ENCODE data around the gene SMCO3.
A peak's percentile ranks its signal among the peaks of the same experiment; 100 is the strongest.
"Not testable (repeated sequence)": the region's sequence is repeated elsewhere in the genome, so short reads cannot be mapped to it uniquely, and the experiment has no call there.

Gene SMCO3

DNA sequence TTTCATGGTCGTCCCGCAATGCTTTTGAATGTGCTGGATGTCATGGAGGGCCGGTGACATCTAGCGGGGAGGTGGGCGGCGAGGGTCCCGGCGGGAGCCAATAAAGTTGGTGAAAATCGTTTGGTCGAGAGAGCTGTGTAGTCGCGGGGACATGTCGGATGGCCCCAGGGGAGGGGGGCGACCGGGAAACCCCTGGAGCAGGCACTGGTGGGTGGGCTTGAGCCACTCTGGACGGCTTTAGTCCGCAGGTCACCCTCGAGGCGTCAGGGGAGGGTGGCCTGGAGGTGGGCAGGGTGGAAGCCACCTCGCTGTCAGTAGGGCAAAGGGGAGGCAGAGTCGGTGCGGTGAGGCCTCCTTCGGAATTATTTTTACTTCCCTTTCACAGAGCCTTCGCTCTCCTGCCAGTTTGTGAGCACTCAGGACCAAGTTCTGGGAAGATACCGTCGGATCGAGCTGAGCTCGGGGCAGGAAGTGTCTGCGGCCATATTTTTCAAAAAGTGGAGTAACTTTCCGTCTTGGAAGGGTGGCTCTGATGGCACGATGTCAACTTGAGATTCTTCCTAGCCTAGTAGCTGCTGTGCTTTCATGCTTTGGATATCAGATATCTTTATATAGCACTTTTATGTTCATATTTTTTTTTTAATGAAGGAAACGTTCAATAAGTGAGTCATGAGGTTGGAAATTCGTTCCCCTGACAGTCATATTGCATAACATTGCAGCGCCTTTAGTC, 38.9 kb downstream of the SMCO3 start:
- DNase-seq (ENCODE audit: low read depth), result no peak

DNA sequence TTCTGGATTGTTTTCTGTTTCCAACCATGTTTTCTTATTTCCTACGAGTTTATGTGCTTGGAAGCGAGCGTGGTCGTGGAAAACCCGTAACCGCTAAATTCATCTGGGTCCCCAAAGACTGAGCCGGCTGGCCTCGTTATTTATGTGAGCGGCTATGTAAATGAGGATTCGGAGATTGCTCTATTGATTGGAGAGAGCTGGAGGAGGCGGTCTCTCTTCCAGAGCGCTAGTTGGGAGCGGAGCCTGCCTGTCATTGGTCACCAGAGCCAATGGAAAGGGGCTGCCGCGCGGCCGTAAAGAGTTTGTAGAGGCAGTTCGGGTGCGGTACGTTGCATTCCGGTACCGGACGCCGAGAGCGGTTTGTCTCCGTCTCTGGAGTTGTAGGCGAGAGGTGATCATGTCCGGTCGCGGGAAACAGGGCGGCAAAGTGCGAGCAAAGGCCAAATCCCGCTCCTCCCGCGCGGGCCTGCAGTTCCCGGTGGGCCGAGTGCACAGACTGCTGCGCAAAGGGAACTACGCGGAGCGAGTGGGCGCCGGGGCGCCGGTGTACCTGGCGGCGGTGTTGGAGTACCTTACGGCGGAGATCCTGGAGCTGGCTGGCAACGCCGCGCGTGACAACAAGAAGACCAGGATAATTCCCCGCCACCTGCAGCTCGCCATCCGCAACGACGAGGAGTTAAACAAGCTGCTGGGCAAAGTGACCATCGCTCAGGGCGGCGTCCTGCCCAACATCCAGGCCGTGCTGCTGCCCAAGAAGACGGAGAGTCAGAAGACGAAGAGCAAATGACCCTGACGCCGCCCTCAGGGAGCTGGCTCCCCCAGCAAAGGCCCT, 39.7 kb downstream of the SMCO3 start:
- DNase-seq (ENCODE audit: low read depth), result peak; percentile 69

DNA sequence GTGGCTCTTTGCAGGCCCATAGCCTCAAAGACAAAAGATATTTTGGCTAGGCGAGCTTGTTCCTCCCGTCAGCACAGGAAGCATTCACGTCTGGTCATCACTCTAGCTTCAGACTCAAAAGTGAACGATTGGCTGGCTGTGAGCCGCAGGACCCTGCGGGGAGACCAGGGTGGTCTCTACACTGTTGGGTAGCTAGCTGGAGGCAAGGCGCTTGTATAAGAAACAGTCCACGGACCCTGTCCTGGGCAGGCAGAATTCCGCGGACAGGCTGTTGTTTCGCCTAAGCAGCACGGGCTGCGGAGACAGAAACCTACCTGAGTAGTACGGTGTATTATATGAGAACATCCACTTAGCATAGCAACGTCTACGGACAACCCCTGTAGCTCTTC, 40.3 kb downstream of the SMCO3 start:
- DNase-seq (ENCODE audit: low read depth), result peak; percentile 23

DNA sequence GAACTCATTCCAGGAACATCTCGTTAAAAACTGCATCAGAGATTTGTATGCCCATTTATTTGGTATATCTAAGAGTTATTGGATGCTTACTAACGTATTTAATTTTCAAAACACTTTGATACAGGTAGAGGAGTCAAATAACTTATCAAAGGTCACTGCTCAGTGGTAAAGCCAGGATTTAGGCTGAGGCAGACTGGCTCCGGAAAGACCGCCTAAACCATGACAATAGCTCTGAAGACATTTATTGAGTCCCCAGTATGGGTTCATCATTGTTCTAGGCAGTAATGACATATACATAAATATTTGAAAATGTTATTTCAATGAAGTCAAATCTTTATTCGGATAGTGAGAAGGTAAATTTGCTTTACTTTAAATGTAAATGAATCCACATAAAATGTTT, 41.0 kb downstream of the SMCO3 start:
- DNase-seq (ENCODE audit: low read depth), result no peak

DNA sequence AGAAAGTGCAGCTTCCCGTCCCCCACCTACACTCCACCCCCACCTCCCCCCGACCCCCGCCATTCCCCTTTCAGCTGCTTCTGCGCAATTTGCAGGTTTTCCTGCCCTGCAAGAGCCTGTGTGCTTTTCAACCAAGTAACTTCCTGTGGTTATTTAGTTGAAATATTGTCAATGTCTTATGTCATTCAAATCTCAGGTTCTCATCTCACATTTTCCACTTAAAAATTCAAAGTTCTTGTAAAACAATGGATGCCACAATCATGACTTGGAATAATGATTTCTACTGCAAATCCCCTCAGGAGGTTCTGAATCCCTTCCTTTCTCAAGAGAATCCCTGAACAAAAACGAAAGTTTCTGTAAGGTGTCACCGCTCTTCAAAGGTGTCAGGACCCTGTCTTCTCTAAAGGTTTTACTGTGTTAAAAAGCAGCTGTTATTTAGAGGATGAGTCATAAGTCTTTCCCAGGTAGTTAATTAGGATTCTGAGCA, 42.3 kb downstream of the SMCO3 start:
- DNase-seq (ENCODE audit: low read depth), result peak; percentile 36

DNA sequence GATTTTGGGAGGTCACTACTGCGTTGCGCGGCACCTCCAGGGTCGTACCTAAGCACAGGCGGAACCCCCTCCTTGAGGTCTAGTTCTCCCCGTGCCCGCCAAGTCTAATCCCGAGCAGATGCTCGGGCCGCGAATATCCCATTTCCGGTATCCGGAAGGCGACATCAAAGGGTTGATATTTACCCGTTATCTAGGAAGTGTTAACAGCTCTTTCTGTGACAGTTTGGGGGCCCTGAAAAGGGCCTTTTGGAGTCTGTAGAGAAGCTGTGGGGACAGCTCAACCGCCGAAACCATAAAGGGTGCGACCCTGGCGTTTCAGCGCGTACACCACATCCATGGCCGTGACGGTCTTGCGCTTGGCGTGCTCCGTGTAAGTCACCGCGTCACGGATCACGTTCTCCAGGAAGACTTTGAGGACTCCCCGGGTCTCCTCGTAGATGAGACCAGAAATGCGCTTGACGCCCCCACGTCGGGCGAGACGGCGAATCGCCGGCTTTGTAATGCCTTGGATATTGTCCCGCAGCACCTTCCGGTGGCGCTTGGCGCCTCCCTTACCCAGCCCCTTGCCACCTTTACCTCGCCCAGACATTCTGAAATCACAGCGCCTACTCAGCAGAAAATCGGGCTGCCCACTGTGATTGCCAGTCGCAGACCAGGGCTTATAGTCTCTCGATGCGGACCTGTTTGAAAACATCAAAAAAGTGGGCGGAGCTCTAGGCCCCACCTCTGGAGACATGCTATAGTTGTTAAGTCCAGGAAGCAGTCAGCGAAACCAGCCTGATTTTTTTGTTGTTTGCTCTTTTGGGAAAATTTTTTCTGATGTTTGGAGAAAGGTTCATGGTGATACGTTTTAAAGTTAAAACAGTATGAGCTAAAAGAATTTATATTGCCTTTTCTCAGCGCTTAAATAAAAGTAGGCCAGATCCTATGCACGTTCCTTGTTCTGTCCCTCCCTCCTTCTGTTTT, 43.2 kb downstream of the SMCO3 start:
- peak; percentile 91 for DNase-seq (ENCODE audit: low read depth)

DNA sequence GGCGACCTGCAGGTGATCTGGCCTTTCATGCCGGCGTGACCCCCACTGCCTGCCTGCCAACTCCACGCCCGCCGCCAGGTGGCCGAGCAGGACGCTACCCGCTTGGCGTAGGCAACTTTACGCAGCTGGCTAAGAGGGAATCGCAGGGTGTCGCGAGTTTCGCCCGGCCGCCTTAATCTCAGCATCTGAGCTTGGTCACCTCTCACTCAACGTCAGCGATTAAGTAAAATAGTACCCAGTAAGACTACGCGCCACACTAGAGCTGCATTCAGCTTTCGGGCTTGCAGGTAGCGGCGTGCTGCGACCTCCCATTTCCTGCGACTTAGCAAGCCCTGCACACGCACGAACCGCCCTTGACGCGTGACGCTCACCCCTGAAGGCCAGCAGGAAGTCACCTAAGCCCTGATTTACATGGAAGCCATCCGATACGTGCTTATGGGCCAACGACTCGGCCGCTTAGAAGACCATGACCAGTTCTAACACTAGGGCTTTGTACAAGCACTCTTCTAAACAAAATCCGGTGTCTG, 44.0 kb downstream of the SMCO3 start:
- DNase-seq (ENCODE audit: low read depth), result peak; percentile 76

DNA sequence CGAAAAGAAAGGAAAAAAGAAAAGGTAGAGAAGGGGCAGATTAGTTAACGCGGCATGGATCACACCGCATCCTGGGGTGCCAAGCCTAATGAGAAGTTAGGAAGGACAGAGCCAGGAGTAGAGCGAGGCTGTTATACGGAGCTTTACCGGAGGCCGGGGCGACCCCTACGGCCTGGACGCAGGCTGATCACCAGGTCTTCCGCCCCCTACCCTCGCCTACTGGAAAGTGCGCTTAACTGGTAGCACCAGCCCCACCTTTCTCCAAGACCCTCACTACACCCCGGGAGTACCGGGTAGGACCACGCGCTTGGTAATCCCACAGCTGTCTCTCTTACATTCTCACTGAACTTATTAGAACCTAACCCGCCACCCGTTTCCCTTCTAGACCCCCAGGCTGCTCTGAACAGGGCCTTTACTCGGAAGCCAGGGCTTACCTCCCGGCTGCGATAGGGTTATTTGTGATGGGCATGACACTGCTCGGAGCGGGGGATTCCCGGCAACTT, 44.5 kb downstream of the SMCO3 start:
- no peak for DNase-seq (ENCODE audit: low read depth)

DNA sequence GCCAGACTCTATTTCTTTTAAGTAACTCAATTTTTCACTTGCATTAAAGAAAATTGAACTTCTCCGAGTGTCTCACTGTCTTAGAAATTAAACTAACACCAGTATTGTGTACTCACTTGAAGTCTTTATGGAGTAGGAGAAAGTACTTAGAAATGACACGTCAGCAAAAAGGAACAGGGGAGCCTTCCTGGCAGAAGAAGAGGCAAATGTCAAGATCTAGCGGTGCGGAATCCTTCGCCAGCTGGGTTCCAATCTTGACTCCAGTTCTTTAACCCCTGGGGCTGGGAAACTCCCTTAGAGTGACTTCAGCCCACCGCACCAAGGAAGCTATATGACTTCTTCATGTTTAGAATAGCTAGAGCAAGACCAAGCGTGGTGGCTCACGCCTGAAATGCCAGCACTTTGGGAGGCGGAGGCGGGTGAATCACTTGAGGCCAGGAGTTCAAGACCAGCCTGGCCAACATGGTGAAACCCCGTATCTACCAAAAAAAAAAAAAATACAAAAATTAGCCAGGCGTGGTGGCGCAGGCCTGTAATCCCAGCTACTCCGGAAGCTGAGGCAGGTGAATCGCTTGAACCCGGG, 45.1 kb downstream of the SMCO3 start:
- no peak for DNase-seq (ENCODE audit: low read depth)

DNA sequence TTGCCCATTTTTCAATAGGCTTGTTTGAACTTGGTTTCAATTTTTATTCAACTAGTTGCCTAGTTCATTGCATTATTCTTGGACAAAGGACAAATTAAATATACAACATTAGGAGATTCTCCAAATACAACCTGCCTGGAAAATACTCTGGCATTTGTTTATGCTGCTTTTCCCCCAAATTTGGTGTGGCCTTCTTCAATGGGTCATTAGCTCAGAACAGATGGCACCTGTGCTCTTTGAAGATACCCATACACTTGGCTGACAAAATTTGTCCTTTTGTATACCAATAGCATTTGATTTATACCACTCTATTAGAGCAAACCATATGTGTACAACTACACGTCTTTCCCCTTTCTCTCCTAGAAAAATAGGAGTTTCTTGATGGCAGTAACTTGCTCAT, 46.4 kb downstream of the SMCO3 start:
- DNase-seq (ENCODE audit: low read depth), result no peak

DNA sequence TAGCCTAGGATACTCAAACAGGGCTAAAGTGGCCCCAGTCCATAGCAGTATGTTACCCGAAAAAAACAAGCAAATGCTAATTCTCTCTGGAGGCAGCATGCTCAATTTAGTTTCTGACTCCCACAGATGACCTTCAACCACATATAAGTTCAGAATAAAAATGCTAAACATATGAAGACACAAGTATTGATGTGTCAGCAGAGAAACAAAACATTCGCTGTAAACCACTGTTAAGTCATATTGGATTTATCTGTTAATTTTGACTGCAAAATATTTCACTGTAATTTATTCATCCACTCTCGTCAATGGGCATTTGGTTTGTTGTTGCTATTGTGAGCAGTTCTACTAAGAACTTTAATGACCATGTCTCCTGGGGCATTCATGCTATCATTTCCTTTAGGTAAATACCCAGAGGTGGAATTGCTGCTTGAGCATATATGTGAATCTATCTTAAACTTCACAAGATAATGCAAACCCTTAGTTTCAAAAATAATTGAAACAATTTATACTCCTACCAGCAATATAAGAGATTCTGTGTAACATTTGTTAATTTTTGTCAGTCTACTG, 47.2 kb downstream of the SMCO3 start:
- DNase-seq (ENCODE audit: low read depth), result no peak

DNA sequence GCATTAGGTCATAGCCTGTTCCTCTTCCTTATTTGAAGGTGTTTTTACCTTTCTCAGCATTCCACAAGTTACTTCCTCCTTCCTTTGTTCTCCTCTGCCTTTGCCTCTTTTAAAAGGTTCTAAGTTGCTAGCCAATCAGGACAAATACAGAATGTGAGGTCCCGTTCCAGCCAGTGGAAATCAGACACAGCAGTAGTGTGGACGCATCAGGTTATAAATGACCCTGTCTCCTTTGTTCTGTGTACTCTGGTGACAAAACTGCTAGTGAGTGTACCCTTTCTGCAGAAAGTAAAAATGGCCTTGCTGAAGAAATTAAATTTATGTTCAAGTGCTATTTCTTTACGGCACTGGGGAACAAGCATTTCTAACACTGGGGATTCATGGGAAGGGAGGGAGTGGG, 48.0 kb downstream of the SMCO3 start:
- DNase-seq (ENCODE audit: low read depth), result not testable (repeated sequence)

DNA sequence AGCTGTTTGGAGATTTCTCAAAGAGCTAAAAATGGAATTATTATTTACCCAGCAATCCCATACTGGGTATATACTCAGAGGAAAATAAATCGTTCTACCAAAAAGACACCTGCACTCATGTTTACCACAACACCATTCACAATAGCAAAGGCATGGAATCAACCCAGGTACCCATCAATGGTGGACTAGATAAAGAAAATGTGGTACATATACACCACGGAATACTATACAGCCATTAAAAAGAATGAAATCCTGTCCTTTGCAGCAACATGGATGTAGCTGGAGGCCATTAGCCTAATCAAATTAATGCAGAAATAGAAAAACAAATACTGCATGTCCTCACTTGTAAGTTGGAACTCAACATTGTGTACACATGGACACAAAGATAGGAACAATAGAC, 48.6 kb downstream of the SMCO3 start:
- DNase-seq (ENCODE audit: low read depth), result no peak

DNA sequence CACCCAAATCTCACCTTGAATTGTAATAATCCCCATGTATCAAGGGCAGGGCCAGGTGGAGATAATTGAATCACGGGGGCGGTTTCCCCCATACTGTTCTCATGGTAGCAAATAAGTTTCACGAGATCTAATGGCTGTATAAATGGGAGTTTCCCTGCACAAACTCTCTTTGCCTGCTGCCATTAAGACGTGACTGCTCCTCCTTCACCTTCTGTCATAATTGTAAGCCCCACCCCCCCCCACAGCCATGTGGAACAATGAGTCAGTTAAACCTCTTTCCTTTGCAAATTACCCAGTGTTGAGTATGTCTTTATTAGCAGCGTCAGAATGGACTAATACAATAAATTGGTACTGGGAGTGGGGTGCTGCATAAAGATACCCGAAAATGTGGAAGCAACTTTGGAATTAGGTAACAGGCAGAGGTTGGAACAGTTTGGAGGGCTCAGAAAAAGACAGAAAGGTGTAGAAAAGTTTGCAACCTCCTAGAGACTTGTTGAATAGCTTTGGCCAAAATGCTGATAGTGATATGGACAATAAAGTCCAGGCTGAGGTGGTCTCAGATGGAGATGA, 54.2 kb downstream of the SMCO3 start:
- DNase-seq (ENCODE audit: low read depth), result not testable (repeated sequence)

DNA sequence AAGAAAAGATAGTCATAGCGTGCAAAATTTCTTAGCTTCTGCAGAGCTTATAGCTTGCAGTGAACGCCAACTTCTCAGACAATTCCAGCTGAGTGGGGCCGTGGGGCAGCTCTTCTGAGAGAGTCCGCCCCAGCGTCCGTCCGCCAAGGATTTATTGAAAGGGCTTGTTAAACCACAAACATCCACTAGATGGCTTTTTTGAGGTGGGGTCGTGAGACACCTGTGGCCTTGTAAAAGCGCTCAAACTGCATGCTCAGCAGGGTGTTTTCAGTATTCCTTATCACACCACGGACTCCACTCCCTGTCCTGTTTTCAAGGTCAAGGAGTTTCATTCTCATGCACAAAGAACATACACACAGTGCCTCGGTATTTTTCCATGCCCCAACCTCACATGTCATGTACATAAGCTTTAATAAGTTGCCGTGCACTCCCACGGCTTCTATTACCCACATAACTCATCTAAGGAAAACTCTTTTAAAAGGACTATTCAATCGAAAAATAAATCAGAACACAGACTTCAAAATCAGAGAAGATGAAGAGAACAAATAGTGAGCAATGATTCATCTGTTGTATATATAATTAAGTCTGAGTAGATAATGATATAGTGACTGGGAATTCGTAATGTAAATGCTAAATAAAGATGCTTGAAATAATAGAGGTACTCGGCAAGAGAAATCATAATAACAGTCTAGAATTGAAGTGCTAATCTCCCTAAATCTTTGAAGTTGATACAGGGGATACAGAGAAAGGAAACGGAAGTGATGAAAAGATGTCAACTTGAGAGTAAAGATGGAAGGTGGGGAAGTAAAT, 57.4 kb downstream of the SMCO3 start:
- DNase-seq (ENCODE audit: low read depth), result no peak

Measured in stimulated activated CD8-positive, alpha-beta memory T cell treated with anti-CD3 and anti-CD28 coated beads, Interleukin-12 subunit alpha, Interleukin-12 subunit beta, amount 100 ng/mL, for 1 hour (primary cell).